Liver (tissue), 2 donors: ENCODE data around the gene CELF3.

ENCODE experiments used
- RAD21 ChIP-seq, 2 donors: IDR thresholded peaks; 2 replicates each; pipeline ENCODE4 v1.6.1; 2016; ENCODE audit warnings: antibody characterized with exemption in 2 of 2, mild to moderate bottlenecking in 2 of 2
- YY1 ChIP-seq: IDR thresholded peaks from 2 replicates; pipeline ENCODE4 v1.6.1; 2016; ENCODE audit warnings: antibody characterized with exemption, mild to moderate bottlenecking
- donor health status: healthy.

DNA sequence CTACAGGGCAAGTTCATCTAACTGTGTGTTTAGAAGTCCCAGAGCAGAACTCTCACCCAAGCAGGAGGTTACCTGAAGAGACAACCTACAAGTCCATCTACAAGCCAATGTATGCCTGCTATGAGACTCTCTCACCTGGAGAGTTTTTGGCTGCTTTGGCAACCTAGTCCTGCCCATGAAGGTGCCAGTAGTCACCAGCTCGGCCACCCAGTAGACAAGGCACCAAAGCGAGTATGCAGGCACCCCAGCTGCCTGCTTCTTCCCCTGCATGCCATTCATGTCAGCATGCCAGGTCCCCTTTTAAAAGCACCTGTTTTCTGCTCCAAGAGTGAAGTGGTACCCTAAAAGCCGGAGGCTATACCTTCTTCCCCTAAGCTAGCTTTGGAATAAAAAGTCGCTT, 24.9 kb upstream of the CELF3 start:
- TF ChIP-seq YY1 (no peak), RAD21 (IDR thresholded peaks at IDR 0.05) (no peak)
